Liver (tissue), 9 donors: ENCODE data around the gene BTRC. TPM values are rescaled to one million over a fixed set of nuclear protein-coding genes. Genes with fewer than 3 reads are reported as not detected.

Experiments
- DNase-seq: peaks from one replicate; pipeline ENCODE4 v3.0.0-alpha.2; 2017; ENCODE audit warnings: low spot score
- H3K27ac ChIP-seq, 2 donors: one replicate each; pipeline ENCODE4 v1.7.0; 2013; ENCODE audit warnings: inconsistent platforms in 2 of 2, low read length in 2 of 2, control low read depth in 1 of 2, low read depth in 1 of 2, mild to moderate bottlenecking in 1 of 2
- H3K27me3 ChIP-seq, 4 donors: one replicate each; pipeline versions ENCODE4 v1.6.1 to v1.7.0; 2013; ENCODE audit warnings: low read length in 3 of 4, inconsistent platforms in 1 of 4, mild to moderate bottlenecking in 1 of 4, moderate library complexity in 1 of 4; ENCODE audit not compliant: control insufficient read depth in 4 of 4, insufficient read depth in 4 of 4
- H3K36me3 ChIP-seq, 4 donors: one replicate each; pipeline versions ENCODE4 v1.6.1 to v1.7.0; 2013; ENCODE audit warnings: low read length in 3 of 4, mild to moderate bottlenecking in 3 of 4, low read depth in 1 of 4, moderate library complexity in 1 of 4; ENCODE audit not compliant: control insufficient read depth in 4 of 4, insufficient read depth in 3 of 4
- H3K4me1 ChIP-seq, 4 donors: one replicate each; pipeline versions ENCODE4 v1.6.1 to v1.7.0; 2013; ENCODE audit warnings: low read length in 3 of 4, mild to moderate bottlenecking in 3 of 4, moderate library complexity in 1 of 4; ENCODE audit not compliant: control insufficient read depth in 4 of 4, insufficient read depth in 4 of 4
- H3K4me3 ChIP-seq, 3 donors: one replicate each; pipeline versions ENCODE4 v1.6.1 to v1.7.0; 2013; ENCODE audit warnings: low read length in 3 of 3, control low read depth in 1 of 3, low read depth in 1 of 3, mild to moderate bottlenecking in 1 of 3
- H3K9ac ChIP-seq, 2 donors: one replicate each; pipeline ENCODE4 v1.7.0; 2013; ENCODE audit warnings: low read length in 2 of 2, mild to moderate bottlenecking in 2 of 2, moderate library complexity in 2 of 2, control low read depth in 1 of 2, low read depth in 1 of 2
- H3K9me3 ChIP-seq, 4 donors: one replicate each; pipeline versions ENCODE4 v1.6.1 to v1.7.0; 2013; ENCODE audit warnings: low read length in 3 of 4; ENCODE audit not compliant: control insufficient read depth in 4 of 4
- EGR1 ChIP-seq, 2 donors: IDR thresholded peaks; 2 replicates each; pipeline ENCODE4 v1.6.1; 2016 to 2018; ENCODE audit warnings: antibody characterized with exemption in 2 of 2, low read depth in 2 of 2
- FOXA1 ChIP-seq: IDR thresholded peaks from 2 replicates; pipeline ENCODE4 v1.6.1; 2016; ENCODE audit warnings: antibody characterized with exemption
- FOXA2 ChIP-seq: IDR thresholded peaks from 2 replicates; pipeline ENCODE4 v1.6.1; 2016; ENCODE audit warnings: antibody characterized with exemption
- GABPA ChIP-seq, 2 donors: IDR thresholded peaks in 1 of 2; conservative IDR thresholded peaks in 1 of 2; 2 replicates each; pipeline ENCODE4 v1.6.1; 2016; ENCODE audit warnings: antibody characterized with exemption in 2 of 2, mild to moderate bottlenecking in 1 of 2, moderate library complexity in 1 of 2
- HNF4A ChIP-seq, 2 donors: conservative IDR thresholded peaks; 2 replicates each; pipeline ENCODE4 v1.6.1; 2016; ENCODE audit warnings: antibody characterized with exemption in 2 of 2, mild to moderate bottlenecking in 2 of 2
- JUND ChIP-seq, 2 donors: IDR thresholded peaks; 2 replicates each; pipeline ENCODE4 v1.6.1; 2016; ENCODE audit warnings: antibody characterized with exemption in 2 of 2
- NR2F2 ChIP-seq: IDR thresholded peaks from 2 replicates; pipeline ENCODE4 v1.6.1; 2016; ENCODE audit warnings: antibody characterized with exemption
- RXRA ChIP-seq, 2 donors: IDR thresholded peaks; 2 replicates each; pipeline ENCODE4 v1.6.1; 2017 to 2018; ENCODE audit warnings: antibody characterized with exemption in 2 of 2, mild to moderate bottlenecking in 1 of 2
- SP1 ChIP-seq: IDR thresholded peaks from 2 replicates; pipeline ENCODE4 v1.6.1; 2018; ENCODE audit warnings: antibody characterized with exemption, mild to moderate bottlenecking
- YY1 ChIP-seq: IDR thresholded peaks from 2 replicates; pipeline ENCODE4 v1.6.1; 2016; ENCODE audit warnings: antibody characterized with exemption, mild to moderate bottlenecking
- WGBS: extraction: QIAGEN DNeasy Blood & Tissue Kit; methylation state at CpG from one replicate; pipeline ENCODE4 v1.1.7; 2013; 5-methylcytosine and 5-hydroxymethylcytosine counted together
- polyA plus RNA-seq, 2 donors: library from polyadenylated mRNA; stranded (reverse) in 1 of 2; unstranded in 1 of 2; fragments of 200-250 nt in 1 of 2; fragments of >200 nt in 1 of 2; fragmentation: Nextera tagmentation in 1 of 2; extraction: Ambion mirVana in 1 of 2; gene quantifications; one replicate each; pipeline versions ENCODE4 v1.2.1 to v1.2.3, GENCODE V29; 2013 to 2015
- total RNA-seq, 2 donors: library from RNA; depleted of rRNA; stranded (reverse); fragments of >200 nt; gene quantifications; one replicate each; pipeline ENCODE4 v1.2.3, GENCODE V29; 2014
- TF ChIP-seq, protein P1 (sequence below): IDR thresholded peaks from 2 replicates; pipeline ENCODE4 v1.6.1; 2016; ENCODE audit warnings: antibody characterized with exemption
- TF ChIP-seq, protein P2 (sequence below): IDR thresholded peaks from 2 replicates; pipeline ENCODE4 v1.6.1; 2016; ENCODE audit warnings: antibody characterized with exemption, mild to moderate bottlenecking
- TF ChIP-seq, protein P3 (sequence below): IDR thresholded peaks from 2 replicates; pipeline ENCODE4 v1.6.1; 2016; ENCODE audit warnings: antibody characterized with exemption
- TF ChIP-seq, protein P4 (sequence below): IDR thresholded peaks from 2 replicates; pipeline ENCODE4 v1.6.1; 2016; ENCODE audit warnings: antibody characterized with exemption
- TF ChIP-seq, protein P5 (sequence below): fragments of 150-350 bp; IDR thresholded peaks from 2 replicates; pipeline ENCODE4 v1.5.1; 2017; ENCODE audit warnings: improper control_type of control experiment, low read depth, low read length; ENCODE audit not compliant: missing input control
- donor health status: healthy.
- donor health status: healthy.
- donor health status: healthy.
- donor health status: healthy.
- donor health status: healthy.

Gene BTRC
- total and polyA plus RNA-seq, 4 donors, result 2.7 to 28.2 (median 5.9) TPM

DNA sequence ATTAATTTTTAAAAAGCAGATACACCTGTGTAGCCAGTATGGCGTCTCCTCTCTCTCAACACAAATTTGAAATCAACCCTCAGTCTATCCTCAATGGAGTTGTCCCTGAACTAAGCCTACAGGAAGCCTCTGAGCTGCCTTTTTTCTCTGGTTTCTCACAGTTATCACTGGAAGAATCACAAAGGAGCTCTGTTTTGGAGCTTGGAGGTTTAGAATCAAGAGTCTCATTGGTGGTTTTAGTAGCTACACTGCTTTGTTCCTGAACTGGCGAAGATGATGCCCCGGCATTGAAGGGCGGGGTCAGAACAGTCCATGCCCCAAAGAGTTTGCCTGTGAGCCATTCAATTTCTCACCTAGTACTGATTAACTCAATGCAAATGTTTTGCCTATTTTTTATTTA lies 16.1 kb upstream of the BTRC start:
- H3K9ac ChIP-seq, result no peak overlapping the region
- H3K4me1 ChIP-seq, result no peaks in the 10 kb centered on the region
- no peaks in the 10 kb centered on the region for H3K9me3 ChIP-seq
- no peak overlapping the region for H3K4me3 ChIP-seq
- 91% methylated on average over 4 of the region's 4 CpGs for WGBS
- no peak overlapping the region for H3K27ac ChIP-seq
- H3K27me3 ChIP-seq, result no peaks in the 10 kb centered on the region
- no peaks in the 10 kb centered on the region for H3K36me3 ChIP-seq
- DNase-seq, result no peak
- TF ChIP-seq FOXA2 (no peak), HNF4A (conservative IDR thresholded peaks at IDR 0.05) (no peak), GABPA (IDR thresholded peaks at IDR 0.05 in 1 of 2, conservative IDR thresholded peaks at IDR 0.05 in 1 of 2) (no peak)
- TF ChIP-seq, protein P1, sequence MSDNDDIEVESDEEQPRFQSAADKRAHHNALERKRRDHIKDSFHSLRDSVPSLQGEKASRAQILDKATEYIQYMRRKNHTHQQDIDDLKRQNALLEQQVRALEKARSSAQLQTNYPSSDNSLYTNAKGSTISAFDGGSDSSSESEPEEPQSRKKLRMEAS, result no peak
- TF ChIP-seq, protein P2, sequence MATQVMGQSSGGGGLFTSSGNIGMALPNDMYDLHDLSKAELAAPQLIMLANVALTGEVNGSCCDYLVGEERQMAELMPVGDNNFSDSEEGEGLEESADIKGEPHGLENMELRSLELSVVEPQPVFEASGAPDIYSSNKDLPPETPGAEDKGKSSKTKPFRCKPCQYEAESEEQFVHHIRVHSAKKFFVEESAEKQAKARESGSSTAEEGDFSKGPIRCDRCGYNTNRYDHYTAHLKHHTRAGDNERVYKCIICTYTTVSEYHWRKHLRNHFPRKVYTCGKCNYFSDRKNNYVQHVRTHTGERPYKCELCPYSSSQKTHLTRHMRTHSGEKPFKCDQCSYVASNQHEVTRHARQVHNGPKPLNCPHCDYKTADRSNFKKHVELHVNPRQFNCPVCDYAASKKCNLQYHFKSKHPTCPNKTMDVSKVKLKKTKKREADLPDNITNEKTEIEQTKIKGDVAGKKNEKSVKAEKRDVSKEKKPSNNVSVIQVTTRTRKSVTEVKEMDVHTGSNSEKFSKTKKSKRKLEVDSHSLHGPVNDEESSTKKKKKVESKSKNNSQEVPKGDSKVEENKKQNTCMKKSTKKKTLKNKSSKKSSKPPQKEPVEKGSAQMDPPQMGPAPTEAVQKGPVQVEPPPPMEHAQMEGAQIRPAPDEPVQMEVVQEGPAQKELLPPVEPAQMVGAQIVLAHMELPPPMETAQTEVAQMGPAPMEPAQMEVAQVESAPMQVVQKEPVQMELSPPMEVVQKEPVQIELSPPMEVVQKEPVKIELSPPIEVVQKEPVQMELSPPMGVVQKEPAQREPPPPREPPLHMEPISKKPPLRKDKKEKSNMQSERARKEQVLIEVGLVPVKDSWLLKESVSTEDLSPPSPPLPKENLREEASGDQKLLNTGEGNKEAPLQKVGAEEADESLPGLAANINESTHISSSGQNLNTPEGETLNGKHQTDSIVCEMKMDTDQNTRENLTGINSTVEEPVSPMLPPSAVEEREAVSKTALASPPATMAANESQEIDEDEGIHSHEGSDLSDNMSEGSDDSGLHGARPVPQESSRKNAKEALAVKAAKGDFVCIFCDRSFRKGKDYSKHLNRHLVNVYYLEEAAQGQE, result no peak
- TF ChIP-seq, protein P3, sequence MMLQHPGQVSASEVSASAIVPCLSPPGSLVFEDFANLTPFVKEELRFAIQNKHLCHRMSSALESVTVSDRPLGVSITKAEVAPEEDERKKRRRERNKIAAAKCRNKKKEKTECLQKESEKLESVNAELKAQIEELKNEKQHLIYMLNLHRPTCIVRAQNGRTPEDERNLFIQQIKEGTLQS, result no peak

DNA sequence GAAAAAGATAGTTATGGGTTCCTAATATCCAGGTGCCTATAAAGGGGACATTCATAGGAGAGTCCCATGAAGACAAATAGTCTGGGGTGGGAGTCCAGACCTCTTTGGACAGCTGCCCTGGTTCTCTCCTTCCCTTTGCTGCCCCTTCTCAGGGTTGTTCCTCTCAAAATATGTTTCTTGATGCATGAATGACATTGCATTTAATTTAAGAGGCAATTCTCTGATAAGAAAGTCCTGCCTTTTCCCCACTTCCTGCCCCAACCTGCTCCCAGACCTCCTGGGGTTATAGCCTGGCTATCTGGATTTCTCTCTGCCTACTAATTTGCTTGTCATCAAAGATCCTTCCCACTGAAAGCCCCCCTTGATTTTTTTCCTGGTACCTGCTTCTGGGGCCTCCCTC lies 12.5 kb upstream of the BTRC start:
- H3K27me3 ChIP-seq, result no peaks in the 10 kb centered on the region
- no peaks in the 10 kb centered on the region for H3K36me3 ChIP-seq
- no peak overlapping the region for H3K9ac ChIP-seq
- TF ChIP-seq HNF4A (conservative IDR thresholded peaks at IDR 0.05), result no peak
- H3K27ac ChIP-seq, result no peak overlapping the region
- no peaks in the 10 kb centered on the region for H3K4me1 ChIP-seq
- no peaks in the 10 kb centered on the region for H3K9me3 ChIP-seq
- no peak for DNase-seq
- no peak overlapping the region for H3K4me3 ChIP-seq

DNA sequence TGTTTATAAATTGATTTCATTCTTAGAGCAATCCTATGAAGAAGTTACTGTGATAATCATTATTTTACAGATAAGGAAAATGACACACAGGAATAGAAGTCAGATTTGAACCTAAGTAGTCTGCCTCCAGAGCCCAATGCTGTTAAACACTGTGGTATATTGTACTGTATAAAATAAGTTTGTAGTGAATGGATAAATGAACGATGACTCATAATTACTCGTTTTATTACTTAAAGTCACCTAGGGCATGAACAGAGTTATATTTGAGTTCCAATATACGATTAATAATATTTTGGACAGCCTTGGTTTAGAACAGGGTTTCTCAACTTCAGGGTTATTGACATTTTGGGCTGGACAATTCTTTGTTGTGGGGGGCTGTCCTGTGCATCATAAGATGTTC lies 7.8 kb upstream of the BTRC start:
- Histone ChIP-seq H3K27ac (no peak overlapping the region), H3K4me1 (no peaks in the 10 kb centered on the region), H3K9ac (no peak overlapping the region), H3K27me3 (no peaks in the 10 kb centered on the region), H3K9me3 (no peaks in the 10 kb centered on the region), H3K36me3 (no peaks in the 10 kb centered on the region), H3K4me3 (no peak overlapping the region)
- no peak for TF ChIP-seq SP1
- TF ChIP-seq, protein P4, sequence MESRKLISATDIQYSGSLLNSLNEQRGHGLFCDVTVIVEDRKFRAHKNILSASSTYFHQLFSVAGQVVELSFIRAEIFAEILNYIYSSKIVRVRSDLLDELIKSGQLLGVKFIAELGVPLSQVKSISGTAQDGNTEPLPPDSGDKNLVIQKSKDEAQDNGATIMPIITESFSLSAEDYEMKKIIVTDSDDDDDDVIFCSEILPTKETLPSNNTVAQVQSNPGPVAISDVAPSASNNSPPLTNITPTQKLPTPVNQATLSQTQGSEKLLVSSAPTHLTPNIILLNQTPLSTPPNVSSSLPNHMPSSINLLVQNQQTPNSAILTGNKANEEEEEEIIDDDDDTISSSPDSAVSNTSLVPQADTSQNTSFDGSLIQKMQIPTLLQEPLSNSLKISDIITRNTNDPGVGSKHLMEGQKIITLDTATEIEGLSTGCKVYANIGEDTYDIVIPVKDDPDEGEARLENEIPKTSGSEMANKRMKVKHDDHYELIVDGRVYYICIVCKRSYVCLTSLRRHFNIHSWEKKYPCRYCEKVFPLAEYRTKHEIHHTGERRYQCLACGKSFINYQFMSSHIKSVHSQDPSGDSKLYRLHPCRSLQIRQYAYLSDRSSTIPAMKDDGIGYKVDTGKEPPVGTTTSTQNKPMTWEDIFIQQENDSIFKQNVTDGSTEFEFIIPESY, result no peak
- no peak for TF ChIP-seq FOXA2
- no peak for TF ChIP-seq FOXA1
- no peak for TF ChIP-seq EGR1 (IDR thresholded peaks at IDR 0.05; ENCODE audit: low read depth in 2 of 2)
- TF ChIP-seq, protein P3, result no peak
- TF ChIP-seq, protein P2, result no peak
- no peak for TF ChIP-seq NR2F2
- TF ChIP-seq HNF4A (conservative IDR thresholded peaks at IDR 0.05), result no peak
- TF ChIP-seq, protein P5, sequence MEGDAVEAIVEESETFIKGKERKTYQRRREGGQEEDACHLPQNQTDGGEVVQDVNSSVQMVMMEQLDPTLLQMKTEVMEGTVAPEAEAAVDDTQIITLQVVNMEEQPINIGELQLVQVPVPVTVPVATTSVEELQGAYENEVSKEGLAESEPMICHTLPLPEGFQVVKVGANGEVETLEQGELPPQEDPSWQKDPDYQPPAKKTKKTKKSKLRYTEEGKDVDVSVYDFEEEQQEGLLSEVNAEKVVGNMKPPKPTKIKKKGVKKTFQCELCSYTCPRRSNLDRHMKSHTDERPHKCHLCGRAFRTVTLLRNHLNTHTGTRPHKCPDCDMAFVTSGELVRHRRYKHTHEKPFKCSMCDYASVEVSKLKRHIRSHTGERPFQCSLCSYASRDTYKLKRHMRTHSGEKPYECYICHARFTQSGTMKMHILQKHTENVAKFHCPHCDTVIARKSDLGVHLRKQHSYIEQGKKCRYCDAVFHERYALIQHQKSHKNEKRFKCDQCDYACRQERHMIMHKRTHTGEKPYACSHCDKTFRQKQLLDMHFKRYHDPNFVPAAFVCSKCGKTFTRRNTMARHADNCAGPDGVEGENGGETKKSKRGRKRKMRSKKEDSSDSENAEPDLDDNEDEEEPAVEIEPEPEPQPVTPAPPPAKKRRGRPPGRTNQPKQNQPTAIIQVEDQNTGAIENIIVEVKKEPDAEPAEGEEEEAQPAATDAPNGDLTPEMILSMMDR, result no peak
- TF ChIP-seq RXRA (IDR thresholded peaks at IDR 0.05), result no peak
- TF ChIP-seq, protein P1, result no peak
- no peak for TF ChIP-seq YY1
- TF ChIP-seq JUND (IDR thresholded peaks at IDR 0.05), result no peak
- TF ChIP-seq GABPA (IDR thresholded peaks at IDR 0.05 in 1 of 2, conservative IDR thresholded peaks at IDR 0.05 in 1 of 2), result no peak
- WGBS, result 80% methylated on average over 3 of the region's 3 CpGs
- no peak for DNase-seq
